ENCODE results near the gene ANXA5. TPM values are rescaled to one million over a fixed set of nuclear protein-coding genes. Genes with fewer than 3 reads are reported as not detected.

ANXA5 gene
- total and polyA plus RNA-seq, 3 donors from 2014 or later = 193 to 264 (median 250) TPM

- H3K27ac ChIP-seq = peak overlapping the region in 1 of 2 donors; percentile 28
Measured at GRCh38 chr4:121655320-121656268, 41.2 kb downstream of the ANXA5 start.

GRCh38 chr4:121654738-121655137, 42.0 kb downstream of the ANXA5 start:
- DNase-seq = no peak
- no peak overlapping the region for H3K27ac ChIP-seq
- no peaks in the 10 kb centered on the region for H3K4me1 ChIP-seq
- H3K36me3 ChIP-seq (ENCODE audit: low read depth, missing control alignments) = no peaks in the 10 kb centered on the region
- 95 to 96% methylated on average over 3 of the region's 3 CpGs for WGBS, 2 donors
- H3K27me3 ChIP-seq = no peaks in the 10 kb centered on the region
- no peak overlapping the region for H3K4me3 ChIP-seq
- TF ChIP-seq, protein P1, sequence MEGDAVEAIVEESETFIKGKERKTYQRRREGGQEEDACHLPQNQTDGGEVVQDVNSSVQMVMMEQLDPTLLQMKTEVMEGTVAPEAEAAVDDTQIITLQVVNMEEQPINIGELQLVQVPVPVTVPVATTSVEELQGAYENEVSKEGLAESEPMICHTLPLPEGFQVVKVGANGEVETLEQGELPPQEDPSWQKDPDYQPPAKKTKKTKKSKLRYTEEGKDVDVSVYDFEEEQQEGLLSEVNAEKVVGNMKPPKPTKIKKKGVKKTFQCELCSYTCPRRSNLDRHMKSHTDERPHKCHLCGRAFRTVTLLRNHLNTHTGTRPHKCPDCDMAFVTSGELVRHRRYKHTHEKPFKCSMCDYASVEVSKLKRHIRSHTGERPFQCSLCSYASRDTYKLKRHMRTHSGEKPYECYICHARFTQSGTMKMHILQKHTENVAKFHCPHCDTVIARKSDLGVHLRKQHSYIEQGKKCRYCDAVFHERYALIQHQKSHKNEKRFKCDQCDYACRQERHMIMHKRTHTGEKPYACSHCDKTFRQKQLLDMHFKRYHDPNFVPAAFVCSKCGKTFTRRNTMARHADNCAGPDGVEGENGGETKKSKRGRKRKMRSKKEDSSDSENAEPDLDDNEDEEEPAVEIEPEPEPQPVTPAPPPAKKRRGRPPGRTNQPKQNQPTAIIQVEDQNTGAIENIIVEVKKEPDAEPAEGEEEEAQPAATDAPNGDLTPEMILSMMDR (IDR thresholded peaks at IDR 0.05) = no peak
- no peak for TF ChIP-seq POLR2A (IDR thresholded peaks at IDR 0.05)
- intact Hi-C loops (cut with DNase I; ENCODE audit: low total_unique reads) = loop anchor here (5.0 kb wide), 1 partner anchor 282 kb away; no protein-coding TSS in a partner anchor
- no peaks in the 10 kb centered on the region for H3K9me3 ChIP-seq

More at GRCh38 chr4:121655320-121656268, 41.2 kb downstream of the ANXA5 start:
- Histone ChIP-seq H3K36me3 (ENCODE audit: low read depth, missing control alignments) (no peaks in the 10 kb centered on the region), H3K9me3 (no peaks in the 10 kb centered on the region), H3K27me3 (no peaks in the 10 kb centered on the region), H3K4me1 (no peaks in the 10 kb centered on the region), H3K4me3 (no peak overlapping the region)
- intact Hi-C loops (cut with DNase I; ENCODE audit: low total_unique reads) = loop anchor here (5.0 kb wide), 1 partner anchor 283 kb away; no protein-coding TSS in a partner anchor
- no peak for DNase-seq
- 50 to 54% methylated on average over 7 of the region's 7 CpGs for WGBS, 2 donors
- TF ChIP-seq POLR2A (IDR thresholded peaks at IDR 0.05) = no peak
- TF ChIP-seq, protein P1 (IDR thresholded peaks at IDR 0.05) = no peak

DNA sequence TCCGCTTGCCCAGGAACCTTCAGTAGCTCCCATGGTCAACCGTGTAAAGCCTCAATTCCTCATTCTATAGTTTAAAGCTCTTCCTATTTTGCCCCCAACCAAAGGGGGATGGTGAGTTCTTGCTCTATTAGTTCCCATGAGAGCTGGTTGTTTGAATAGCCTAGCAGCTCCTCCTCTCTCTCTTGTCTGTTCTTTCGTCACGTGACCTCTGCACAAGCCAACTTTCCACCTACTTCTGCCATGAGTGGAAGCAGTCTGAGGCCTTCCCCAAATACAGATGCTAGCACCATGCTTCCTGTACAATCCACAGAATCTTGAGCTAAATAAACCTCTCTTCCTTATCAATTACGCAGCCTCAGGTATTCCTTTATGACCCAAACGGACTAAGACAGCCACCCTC, 42.8 kb downstream of the ANXA5 start:
- Histone ChIP-seq H3K27me3 (no peaks in the 10 kb centered on the region), H3K27ac (no peak overlapping the region), H3K4me1 (no peaks in the 10 kb centered on the region), H3K4me3 (no peak overlapping the region), H3K9me3 (no peaks in the 10 kb centered on the region), H3K36me3 (ENCODE audit: low read depth, missing control alignments) (no peaks in the 10 kb centered on the region)
- WGBS, 2 donors = 84 to 93% methylated on average over 6 of the region's 6 CpGs
- intact Hi-C loops (cut with DNase I; ENCODE audit: low total_unique reads) = no loop called here
- TF ChIP-seq, protein P1 (IDR thresholded peaks at IDR 0.05) = no peak
- no peak for TF ChIP-seq POLR2A (IDR thresholded peaks at IDR 0.05)
- DNase-seq = no peak

- H3K4me1 ChIP-seq = no peaks in the 10 kb centered on the region
- no peak for DNase-seq
- H3K36me3 ChIP-seq (ENCODE audit: low read depth, missing control alignments) = no peaks in the 10 kb centered on the region
- WGBS, 2 donors = 100% methylated on average over 1 of the region's 1 CpG
- H3K27ac ChIP-seq = no peak overlapping the region
- H3K27me3 ChIP-seq = no peaks in the 10 kb centered on the region
- TF ChIP-seq, protein P1 (IDR thresholded peaks at IDR 0.05) = no peak
- TF ChIP-seq POLR2A (IDR thresholded peaks at IDR 0.05) = no peak
- H3K9me3 ChIP-seq = no peaks in the 10 kb centered on the region
- H3K4me3 ChIP-seq = no peak overlapping the region
- intact Hi-C loops (cut with DNase I; ENCODE audit: low total_unique reads) = no loop called here
Measured at GRCh38 chr4:121653214-121653613, 43.6 kb downstream of the ANXA5 start.
